Measurements from ENCODE around the gene ABCB8. TPM values are rescaled to one million over a fixed set of nuclear protein-coding genes. Genes with fewer than 3 reads are reported as not detected.

The ABCB8 gene
- total and polyA plus RNA-seq, 7 experiments from 2014 or later, result 13.8 to 88.0 (median 64.4) TPM

- peaks cover 0 to 17% (median 0%) of the 10 kb centered on the region in 5 donors for H3K36me3 Mint-ChIP-seq
These were observed 5.6 kb downstream of the ABCB8 start for GRCh38 chr7:151033864-151034249.

GRCh38 chr7:151034312-151035025, 6.2 kb downstream of the ABCB8 start:
- Histone ChIP-seq H3K9me3 (ENCODE audit: control insufficient read depth in 2 of 3, low read length in 3 of 3) (no peaks in the 10 kb centered on the region), H3K4me3 (ENCODE audit: low read length) (no peak overlapping the region), H3K36me3 (ENCODE audit: control insufficient read depth in 2 of 3, insufficient read depth in 3 of 3, low read length in 3 of 3) (peaks cover 0 to 69% (median 12%) of the 10 kb centered on the region in 3 experiments), H3K27me3 (ENCODE audit: control insufficient read depth in 2 of 2, insufficient read depth in 2 of 2, low read length in 2 of 2) (no peaks in the 10 kb centered on the region), H3K27ac (ENCODE audit: low read depth, low read length) (no peak overlapping the region), H3K4me1 (ENCODE audit: control insufficient read depth in 2 of 2, insufficient read depth in 2 of 2, low read length in 2 of 2) (no peaks in the 10 kb centered on the region)
- Mint-ChIP-seq H3K27me3 (no peaks in the 10 kb centered on the region), H3K4me1 (peaks cover 5 to 19% (median 14%) of the 10 kb centered on the region in 7 donors), H3K27ac (no peak overlapping the region), H3K36me3 (peaks cover 0 to 17% (median 0%) of the 10 kb centered on the region in 5 donors), H3K4me3 (no peak overlapping the region), H3K9me3 (no peaks in the 10 kb centered on the region)
- ATAC-seq (no peak), DNase-seq (no peak)
- ChIA-PET POLR2A (no interaction called here), CTCF (interaction anchor here (0.8 kb wide), 1 partner anchor 20 kb away, joined by 3 read pairs; no protein-coding TSS in a partner anchor)
- intact Hi-C loops (cut with micrococcal nuclease), result no loop called here

More at GRCh38 chr7:151033864-151034249, 5.6 kb downstream of the ABCB8 start:
- Histone ChIP-seq H3K9me3 (ENCODE audit: control insufficient read depth in 2 of 3, low read length in 3 of 3) (no peaks in the 10 kb centered on the region), H3K27ac (ENCODE audit: low read depth, low read length) (no peak overlapping the region), H3K4me3 (ENCODE audit: low read length) (no peak overlapping the region), H3K36me3 (ENCODE audit: control insufficient read depth in 2 of 3, insufficient read depth in 3 of 3, low read length in 3 of 3) (peaks cover 0 to 69% (median 12%) of the 10 kb centered on the region in 3 experiments), H3K27me3 (ENCODE audit: control insufficient read depth in 2 of 2, insufficient read depth in 2 of 2, low read length in 2 of 2) (no peaks in the 10 kb centered on the region), H3K4me1 (ENCODE audit: control insufficient read depth in 2 of 2, insufficient read depth in 2 of 2, low read length in 2 of 2) (peaks cover 3% of the 10 kb centered on the region in 2 donors)
- intact Hi-C loops (cut with micrococcal nuclease), result no loop called here
- DNase-seq (no peak), ATAC-seq (no peak)
- Mint-ChIP-seq H3K27me3 (no peaks in the 10 kb centered on the region), H3K4me1 (peaks cover 9 to 21% (median 17%) of the 10 kb centered on the region in 7 donors), H3K27ac (peak overlapping the region in 1 of 9 donors; percentile 23), H3K9me3 (no peaks in the 10 kb centered on the region), H3K4me3 (no peak overlapping the region)
- CTCF ChIA-PET, result interaction anchor here (0.8 to 1.3 kb wide), 2 partner anchors 19 to 77 kb away, joined by 3 to 5 read pairs; no protein-coding TSS in a partner anchor
- POLR2A ChIA-PET, result no interaction called here

DNA sequence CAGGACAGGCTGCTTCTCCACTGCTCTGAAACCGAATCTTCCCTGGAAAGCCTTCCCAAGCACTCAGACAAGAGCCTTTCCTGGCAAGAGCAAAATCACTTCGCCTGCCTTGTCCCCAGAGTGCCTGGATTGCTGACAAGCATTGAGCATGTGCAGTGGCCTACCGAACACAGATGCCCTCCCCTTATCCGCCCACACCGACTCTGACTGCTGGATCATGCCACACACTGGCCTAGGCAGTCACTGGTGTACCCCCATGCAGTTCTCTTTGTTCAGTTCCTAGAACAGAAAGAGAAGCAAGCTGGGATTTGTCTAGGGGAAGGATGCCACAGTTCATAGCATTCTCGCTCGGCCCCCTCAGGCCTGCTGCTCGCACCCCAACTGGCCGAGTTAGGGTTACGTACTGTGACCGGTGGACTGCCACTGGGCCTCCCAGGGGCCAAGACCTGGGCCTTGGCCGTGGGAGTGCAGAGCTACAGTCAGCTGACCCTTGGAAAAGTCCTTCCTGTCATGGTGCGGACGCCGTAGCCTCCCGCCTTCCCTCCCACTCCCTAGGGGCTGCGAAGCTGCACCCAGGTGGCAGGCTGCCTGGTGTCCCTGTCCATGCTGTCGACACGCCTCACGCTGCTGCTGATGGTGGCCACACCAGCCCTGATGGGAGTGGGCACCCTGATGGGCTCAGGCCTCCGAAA, 6.9 kb downstream of the ABCB8 start:
- H3K27me3 Mint-ChIP-seq, result no peaks in the 10 kb centered on the region
- CTCF ChIA-PET, result no interaction called here
- Histone ChIP-seq H3K4me3 (ENCODE audit: low read length) (no peak overlapping the region), H3K27ac (ENCODE audit: low read depth, low read length) (no peak overlapping the region), H3K9me3 (ENCODE audit: control insufficient read depth in 2 of 3, low read length in 3 of 3) (no peaks in the 10 kb centered on the region), H3K36me3 (ENCODE audit: control insufficient read depth in 2 of 3, insufficient read depth in 3 of 3, low read length in 3 of 3) (peaks cover 0 to 69% (median 12%) of the 10 kb centered on the region in 3 experiments), H3K27me3 (ENCODE audit: control insufficient read depth in 2 of 2, insufficient read depth in 2 of 2, low read length in 2 of 2) (no peaks in the 10 kb centered on the region), H3K4me1 (ENCODE audit: control insufficient read depth in 2 of 2, insufficient read depth in 2 of 2, low read length in 2 of 2) (no peaks in the 10 kb centered on the region)
- no peak for ATAC-seq
- H3K4me1 Mint-ChIP-seq, result peaks cover 0 to 16% (median 8%) of the 10 kb centered on the region in 7 donors
- POLR2A ChIA-PET, result no interaction called here
- H3K9me3 Mint-ChIP-seq, result no peaks in the 10 kb centered on the region
- H3K27ac Mint-ChIP-seq, result no peak overlapping the region
- H3K4me3 Mint-ChIP-seq, result no peak overlapping the region
- peaks cover 0 to 17% (median 0%) of the 10 kb centered on the region in 5 donors for H3K36me3 Mint-ChIP-seq
- intact Hi-C loops (cut with micrococcal nuclease), result no loop called here
- DNase-seq, result no peak

DNA sequence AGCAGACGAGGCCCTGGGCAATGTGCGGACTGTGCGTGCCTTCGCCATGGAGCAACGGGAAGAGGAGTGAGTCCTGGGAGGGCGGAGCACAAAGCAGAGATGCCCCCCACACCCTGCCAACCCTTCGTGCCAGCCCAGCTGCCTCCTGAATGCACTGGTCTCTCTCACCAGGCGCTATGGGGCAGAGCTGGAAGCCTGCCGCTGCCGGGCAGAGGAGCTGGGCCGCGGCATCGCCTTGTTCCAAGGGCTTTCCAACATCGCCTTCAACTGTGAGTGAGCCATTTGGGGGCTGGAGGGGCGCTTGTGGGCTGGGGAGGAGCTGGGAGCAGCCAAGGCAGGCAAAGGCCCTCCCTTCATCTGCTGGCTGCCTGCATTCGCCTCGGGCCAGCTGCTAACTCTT, 7.7 kb downstream of the ABCB8 start:
- H3K4me1 Mint-ChIP-seq, result peaks cover 0 to 16% (median 8%) of the 10 kb centered on the region in 7 donors
- H3K36me3 Mint-ChIP-seq, result peaks cover 0 to 17% (median 0%) of the 10 kb centered on the region in 5 donors
- H3K4me3 Mint-ChIP-seq, result no peak overlapping the region
- no peaks in the 10 kb centered on the region for H3K9me3 Mint-ChIP-seq
- no peak overlapping the region for H3K27ac Mint-ChIP-seq
- no peaks in the 10 kb centered on the region for H3K9me3 ChIP-seq (ENCODE audit: control insufficient read depth in 2 of 3, low read length in 3 of 3)
- H3K27me3 ChIP-seq (ENCODE audit: control insufficient read depth in 2 of 2, insufficient read depth in 2 of 2, low read length in 2 of 2), result no peaks in the 10 kb centered on the region
- H3K4me1 ChIP-seq (ENCODE audit: control insufficient read depth in 2 of 2, insufficient read depth in 2 of 2, low read length in 2 of 2), result no peaks in the 10 kb centered on the region
- intact Hi-C loops (cut with micrococcal nuclease), result no loop called here
- no peak for DNase-seq
- H3K4me3 ChIP-seq (ENCODE audit: low read length), result no peak overlapping the region
- H3K36me3 ChIP-seq (ENCODE audit: control insufficient read depth in 2 of 3, insufficient read depth in 3 of 3, low read length in 3 of 3), result peaks cover 0 to 73% (median 12%) of the 10 kb centered on the region in 3 experiments
- H3K27ac ChIP-seq (ENCODE audit: low read depth, low read length), result no peak overlapping the region
- ATAC-seq, result no peak
- CTCF ChIA-PET, result interaction anchor here (0.6 kb wide), 1 partner anchor 52 kb away, joined by 3 read pairs; no protein-coding TSS in a partner anchor
- POLR2A ChIA-PET, result no interaction called here
- H3K27me3 Mint-ChIP-seq, result no peaks in the 10 kb centered on the region

- DNase-seq, result peak in 1 of 9 donors; percentile 79
- Histone ChIP-seq H3K27ac (ENCODE audit: low read depth, low read length) (no peak overlapping the region), H3K4me1 (ENCODE audit: control insufficient read depth in 2 of 2, insufficient read depth in 2 of 2, low read length in 2 of 2) (no peaks in the 10 kb centered on the region), H3K27me3 (ENCODE audit: control insufficient read depth in 2 of 2, insufficient read depth in 2 of 2, low read length in 2 of 2) (no peaks in the 10 kb centered on the region), H3K36me3 (ENCODE audit: control insufficient read depth in 2 of 3, insufficient read depth in 3 of 3, low read length in 3 of 3) (peaks cover 0 to 73% (median 14%) of the 10 kb centered on the region in 3 experiments), H3K9me3 (ENCODE audit: control insufficient read depth in 2 of 3, low read length in 3 of 3) (no peaks in the 10 kb centered on the region), H3K4me3 (ENCODE audit: low read length) (no peak overlapping the region)
- H3K4me1 Mint-ChIP-seq, result peaks cover 0 to 11% (median 0%) of the 10 kb centered on the region in 7 donors
- intact Hi-C loops (cut with micrococcal nuclease), result no loop called here
- H3K27ac Mint-ChIP-seq, result peak overlapping the region in 3 of 9 donors; percentile 10 to 54 (median 46)
- H3K27me3 Mint-ChIP-seq, result no peaks in the 10 kb centered on the region
- ChIA-PET POLR2A (no interaction called here), CTCF (interaction anchor here (1.5 kb wide), 1 partner anchor 21 kb away, joined by 3 read pairs; no protein-coding TSS in a partner anchor)
- H3K4me3 Mint-ChIP-seq, result no peak overlapping the region
- peak; percentile 81 for ATAC-seq
- no peaks in the 10 kb centered on the region for H3K9me3 Mint-ChIP-seq
- H3K36me3 Mint-ChIP-seq, result peaks cover 0 to 12% (median 0%) of the 10 kb centered on the region in 5 donors
These were observed 10.9 kb downstream of the ABCB8 start for GRCh38 chr7:151038951-151039849.

Data from naive thymus-derived CD4-positive, alpha-beta T cell (primary cell).